Measurements from ENCODE around the gene RRP9.

RRP9 gene

DNA sequence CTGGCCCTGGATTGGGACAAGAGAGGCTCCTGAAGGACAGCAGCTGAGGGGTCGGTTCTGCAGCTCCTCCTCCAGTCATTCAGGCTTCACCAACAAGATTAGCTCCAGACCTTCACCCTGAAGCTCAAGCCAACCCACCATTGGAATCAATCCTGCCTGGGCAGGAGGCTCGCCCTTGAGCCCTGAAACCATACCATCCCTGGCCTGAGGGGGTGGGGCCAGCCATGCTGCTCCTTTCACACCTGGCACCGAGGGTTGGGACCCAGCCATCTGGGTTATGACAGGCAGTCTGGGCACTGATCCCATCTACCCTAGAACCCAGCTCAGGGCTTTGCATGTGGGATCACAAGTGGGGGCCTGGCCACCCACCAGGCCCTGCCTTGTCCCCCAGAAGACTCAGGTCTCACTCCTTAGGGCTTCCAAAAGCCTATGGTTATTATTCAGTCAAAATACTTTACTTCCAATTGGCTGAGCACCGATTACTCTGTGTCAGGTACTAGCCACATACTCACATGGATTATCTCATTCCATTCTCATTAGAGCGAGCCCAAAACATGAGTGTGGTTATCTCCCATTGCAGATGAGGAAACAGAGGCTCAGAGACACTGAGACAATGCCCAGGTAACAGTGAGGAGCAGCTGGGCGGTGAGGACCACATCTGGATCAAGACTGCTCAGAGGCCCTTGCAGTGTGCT is 29.0 kb upstream of the RRP9 start:
- DNase-seq (ENCODE audit: low spot score): no peak

DNA sequence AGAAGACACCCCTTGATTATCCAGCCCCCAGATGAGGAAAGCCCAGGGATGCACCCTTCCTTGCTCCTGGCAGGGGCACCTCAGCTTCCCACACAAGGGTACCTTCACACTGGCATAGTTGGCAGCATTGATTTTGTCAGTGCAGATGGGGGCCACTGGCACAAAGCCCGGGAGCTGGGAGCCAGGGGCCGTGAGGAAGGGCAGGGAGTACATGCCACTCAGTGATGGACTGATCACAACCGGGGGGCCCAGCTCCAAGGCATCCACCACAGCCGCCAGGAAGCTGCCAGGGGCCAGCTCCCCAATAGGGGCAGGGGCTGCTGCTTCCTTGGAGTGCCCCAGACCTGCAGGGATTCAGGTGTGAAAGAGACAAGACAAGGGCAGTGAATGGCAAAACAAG is 28.1 kb upstream of the RRP9 start:
- DNase-seq (ENCODE audit: low spot score): no peak

- no peak for DNase-seq (ENCODE audit: low spot score)
Observed at GRCh38 chr3:51968883-51969678, 27.4 kb upstream of the RRP9 start.

DNA sequence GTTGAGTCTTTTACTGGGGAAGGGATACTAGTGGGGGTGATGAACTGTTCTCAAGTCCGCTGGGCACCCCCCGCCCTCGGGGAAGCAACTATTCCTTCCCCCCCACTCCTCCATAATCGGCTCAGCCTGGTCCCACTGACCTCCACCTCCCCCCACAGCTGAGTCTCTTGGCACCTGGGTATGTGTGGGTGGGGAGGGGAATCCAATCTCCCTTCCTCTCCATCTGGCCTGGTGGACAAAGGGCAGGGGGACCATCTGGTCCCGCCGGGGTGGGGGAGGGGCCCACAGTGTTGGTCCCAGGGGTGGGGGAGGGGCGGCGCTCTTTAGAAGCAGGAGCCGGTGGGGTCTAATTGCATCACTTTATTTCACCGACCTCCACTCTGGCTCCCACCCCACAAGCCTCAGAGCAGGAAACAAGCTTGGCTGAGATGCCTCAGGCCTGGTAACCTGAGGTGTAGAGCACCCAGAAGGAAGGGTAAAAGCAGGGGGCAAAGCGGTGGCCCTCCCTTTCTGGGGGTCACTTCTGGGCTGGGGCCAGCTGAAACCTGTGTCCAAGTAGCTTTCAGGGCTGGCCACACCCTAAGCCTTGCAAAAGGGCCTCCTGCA is 26.6 kb upstream of the RRP9 start:
- no peak for DNase-seq (ENCODE audit: low spot score)

DNA sequence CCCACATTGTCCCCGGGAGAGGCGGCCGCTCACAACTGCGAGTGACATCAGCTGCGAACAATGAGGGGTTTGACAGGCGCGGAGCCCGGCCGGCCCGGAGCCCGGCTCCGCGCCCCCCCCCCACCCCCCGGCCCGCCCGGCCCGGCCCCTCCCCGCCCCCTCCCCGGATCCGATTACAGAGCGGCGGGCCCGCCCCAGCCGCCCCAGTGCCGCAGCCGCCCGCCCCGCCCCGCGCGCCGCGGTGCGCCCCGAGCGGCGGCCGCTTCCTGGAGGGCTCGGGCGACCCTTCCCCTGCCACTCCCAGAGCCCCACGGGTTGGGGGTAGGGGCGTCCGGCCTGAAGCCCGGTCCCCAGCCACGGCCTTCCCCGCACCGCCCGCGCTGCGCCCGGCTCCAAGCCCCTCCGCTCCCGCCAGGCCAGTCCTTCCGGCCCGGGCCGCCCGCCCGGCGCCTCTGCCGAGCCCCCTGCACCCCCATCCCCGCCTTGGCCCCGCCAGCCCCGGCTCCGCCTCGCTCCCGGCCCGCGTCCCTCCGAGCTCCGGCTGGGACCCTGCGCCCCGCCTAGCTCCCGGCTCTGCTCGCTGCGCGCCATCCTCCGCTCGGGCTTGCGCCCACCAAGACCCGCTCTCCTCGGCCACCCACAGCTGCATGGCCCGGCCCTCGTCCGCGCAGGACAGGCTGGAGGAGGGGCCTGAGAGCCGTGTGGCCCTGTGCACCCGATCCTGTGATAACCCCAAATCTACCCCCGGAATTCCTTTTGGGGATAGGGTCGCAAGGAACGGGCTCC is 25.9 kb upstream of the RRP9 start, which contains the start of gene PCBP4:
Gene PCBP4, minus strand, starts transcription at position 71 of the 786 bp plus-strand sequence. CDS start 6,214 bp downstream, outside the sequence.
- peak; percentile 90 for DNase-seq (ENCODE audit: low spot score)

GRCh38 chr3:51966922-51967383 is 25.2 kb upstream of the RRP9 start:
- no peak for DNase-seq (ENCODE audit: low spot score)

DNA sequence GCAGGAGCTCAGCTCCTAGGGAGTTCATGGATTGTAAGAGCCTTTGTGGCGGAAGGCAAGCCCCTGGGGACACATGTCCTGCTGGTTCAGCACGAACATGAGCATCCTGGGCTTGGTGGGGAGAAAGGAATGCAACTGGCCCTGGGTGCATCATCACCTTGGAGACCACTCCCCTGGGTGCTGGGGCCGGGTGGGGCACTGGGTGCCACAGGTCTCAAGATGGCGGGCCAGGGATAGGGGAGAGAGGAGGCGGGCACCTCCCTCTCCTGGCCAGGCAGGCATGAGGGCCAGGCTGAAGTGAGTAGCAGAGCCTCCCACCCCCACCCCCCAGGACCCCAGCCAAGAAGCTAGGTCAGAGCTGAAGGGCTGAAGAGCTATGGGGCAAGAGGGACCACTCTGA is 24.8 kb upstream of the RRP9 start:
- DNase-seq (ENCODE audit: low spot score): no peak

- no peak for DNase-seq (ENCODE audit: low spot score)
Observed at GRCh38 chr3:51966016-51966415, 24.3 kb upstream of the RRP9 start.

DNA sequence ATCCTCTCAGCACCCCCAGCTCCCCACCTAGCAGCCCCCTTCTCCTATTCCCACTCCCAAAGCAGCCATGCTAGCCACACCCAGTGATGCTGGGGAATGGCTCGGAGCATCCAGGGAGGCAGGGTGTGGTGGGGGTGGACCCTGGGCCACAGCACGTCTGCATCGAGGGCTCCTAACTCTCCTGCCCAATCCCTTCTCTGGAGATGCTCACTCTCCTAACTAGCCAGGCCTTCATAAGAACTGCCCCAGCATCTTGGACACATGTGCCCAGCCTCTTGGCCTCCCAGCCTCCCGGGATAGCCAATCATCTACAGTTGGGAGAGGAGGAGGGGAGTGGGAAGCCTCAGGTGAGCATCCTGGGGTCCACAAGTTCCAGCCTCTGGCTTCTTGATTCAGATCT is 22.8 kb upstream of the RRP9 start:
- DNase-seq (ENCODE audit: low spot score): no peak

- DNase-seq (ENCODE audit: low spot score): no peak
Observed at GRCh38 chr3:51963951-51964451, 22.3 kb upstream of the RRP9 start.

DNA sequence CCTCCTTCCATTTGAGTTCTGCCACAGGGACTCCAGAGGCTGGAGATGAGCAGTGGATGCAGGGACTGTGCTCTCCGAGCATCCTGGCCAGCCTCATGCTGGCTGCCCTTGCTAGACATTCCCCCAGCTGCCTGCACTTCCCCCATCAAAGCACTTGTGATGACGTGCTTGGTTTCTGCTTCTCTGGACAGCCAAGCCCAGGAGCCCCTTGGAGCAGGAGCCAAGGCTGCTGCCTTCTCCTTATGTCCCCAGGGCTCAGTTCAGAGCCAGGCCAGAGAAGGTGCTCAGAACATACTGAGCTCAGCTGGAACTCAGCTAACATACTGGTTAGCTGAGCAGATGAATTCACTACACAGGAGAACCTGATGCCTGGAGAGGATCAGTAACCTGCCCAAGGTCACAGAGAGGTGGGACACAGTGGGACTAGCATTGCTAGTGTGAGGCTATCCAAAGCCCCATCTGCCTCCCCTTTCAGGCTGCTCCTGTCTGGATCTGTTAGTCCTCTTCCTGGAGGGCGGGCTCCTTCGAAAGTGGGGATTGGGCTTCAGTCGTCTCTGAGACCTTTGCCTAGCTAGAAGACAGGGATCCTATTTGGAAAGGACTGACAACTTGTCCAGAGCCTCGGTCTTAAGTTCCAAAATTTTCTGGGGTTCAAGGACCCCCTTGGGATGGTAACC is 21.3 kb upstream of the RRP9 start:
- no peak for DNase-seq (ENCODE audit: low spot score)

- no peak for DNase-seq (ENCODE audit: low spot score)
Observed at GRCh38 chr3:51961602-51962569, 20.2 kb upstream of the RRP9 start.

- no peak for DNase-seq (ENCODE audit: low spot score)
Observed at GRCh38 chr3:51961011-51961410, 19.3 kb upstream of the RRP9 start.

DNA sequence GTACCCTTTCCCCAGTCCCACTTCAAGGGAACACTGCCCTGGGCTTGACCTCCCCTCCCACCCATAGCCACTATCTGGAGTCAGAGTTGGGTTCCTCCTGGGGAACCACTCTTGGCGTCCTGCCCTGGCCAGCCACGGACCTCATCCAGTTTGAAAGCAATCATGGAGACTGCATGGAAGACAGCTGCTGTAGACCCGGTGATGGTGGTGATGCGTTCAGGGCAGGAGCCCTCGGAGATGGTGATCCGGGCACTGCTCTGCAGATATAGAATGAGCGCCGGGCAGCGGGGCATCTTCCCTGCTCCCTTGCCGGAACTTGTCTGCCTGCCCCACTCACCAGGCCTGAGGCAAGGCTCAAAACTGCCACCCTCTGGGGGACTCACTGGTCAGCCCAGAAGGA is 18.7 kb upstream of the RRP9 start:
- DNase-seq (ENCODE audit: low spot score): no peak

GRCh38 chr3:51959651-51960050 is 17.9 kb upstream of the RRP9 start:
- no peak for DNase-seq (ENCODE audit: low spot score)

DNA sequence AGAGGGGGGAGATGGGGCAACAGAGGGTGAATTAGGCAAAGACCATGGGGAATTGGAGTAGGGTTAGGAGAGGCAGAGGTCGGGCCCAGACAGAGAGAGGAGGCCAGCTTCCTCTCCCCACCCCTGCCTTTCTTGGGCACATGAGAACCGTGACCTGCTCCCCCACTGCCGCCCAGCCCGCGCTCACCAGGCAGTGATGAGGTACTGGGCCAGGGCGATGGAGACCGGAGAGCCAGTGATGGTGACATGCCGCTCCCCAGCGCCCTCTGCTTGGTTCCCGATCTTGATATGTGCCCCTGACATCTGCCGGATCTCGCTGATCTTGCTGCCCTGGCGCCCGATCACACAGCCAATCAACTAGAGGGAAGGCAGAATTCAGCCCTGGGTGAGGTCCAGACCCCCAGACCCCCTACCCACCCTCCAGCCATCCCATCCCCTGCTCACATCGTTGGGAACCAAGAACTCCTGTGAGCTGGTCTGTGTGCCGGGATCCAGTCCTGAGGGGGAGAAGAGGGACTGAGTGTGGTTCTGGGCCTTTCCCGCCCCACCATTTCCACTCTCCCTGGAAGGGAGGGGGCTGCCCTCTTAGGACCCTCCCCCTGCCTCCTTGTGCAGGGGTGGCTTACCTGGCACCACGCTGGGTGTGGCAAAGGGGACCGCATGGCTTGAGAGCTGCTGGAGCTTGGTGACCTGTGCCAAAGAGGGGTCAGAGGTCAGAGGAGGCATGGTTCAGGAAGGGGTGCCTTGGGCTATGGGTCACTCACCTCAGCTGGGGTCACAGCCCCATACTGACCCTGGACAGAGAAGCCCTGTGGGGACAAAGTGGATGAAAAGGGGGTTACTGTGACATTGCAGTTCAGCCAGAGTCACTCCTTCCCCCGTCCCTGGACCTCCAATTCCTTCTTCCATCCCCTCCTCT is 17.2 kb upstream of the RRP9 start:
- no peak for DNase-seq (ENCODE audit: low spot score)

GRCh38 chr3:51957520-51958205 is 16.0 kb upstream of the RRP9 start:
- DNase-seq (ENCODE audit: low spot score): no peak

All from AG20443 (cell line).